HG03354 (cell line): ENCODE measurements around the gene UBR2.
"Not testable (repeated sequence)": the region's sequence is repeated elsewhere in the genome, so short reads cannot be mapped to it uniquely, and the experiment has no call there.

Source experiments
- ATAC-seq: cut with Tn5 transposase; IDR thresholded peaks from one replicate; pipeline ENCODE4 v1.9.1; 2021; ENCODE audit warnings: mild to moderate bottlenecking; ENCODE audit not compliant: unreplicated experiment, poor library complexity, severe bottlenecking

Gene UBR2

GRCh38 chr6:42679358-42679757 is 115.5 kb downstream of the UBR2 start:
- ATAC-seq: no peak

- no peak for ATAC-seq
These were observed 124.5 kb downstream of the UBR2 start for GRCh38 chr6:42688281-42688680.

- no peak for ATAC-seq
These were observed 125.5 kb downstream of the UBR2 start for GRCh38 chr6:42689371-42689770.

- no peak for ATAC-seq
These were observed 126.4 kb downstream of the UBR2 start for GRCh38 chr6:42690151-42690702.

- no peak for ATAC-seq
These were observed 127.0 kb downstream of the UBR2 start for GRCh38 chr6:42690872-42691271.

GRCh38 chr6:42692137-42692911 is 128.5 kb downstream of the UBR2 start:
- ATAC-seq: no peak

GRCh38 chr6:42693725-42694323 is 130.0 kb downstream of the UBR2 start:
- no peak for ATAC-seq

- no peak for ATAC-seq
These were observed 130.8 kb downstream of the UBR2 start for GRCh38 chr6:42694586-42694985.

- ATAC-seq: no peak
These were observed 132.9 kb downstream of the UBR2 start for GRCh38 chr6:42696526-42697267.

GRCh38 chr6:42697268-42697655 is 133.4 kb downstream of the UBR2 start:
- ATAC-seq: no peak

- ATAC-seq: no peak
These were observed 134.4 kb downstream of the UBR2 start for GRCh38 chr6:42698217-42698616.

GRCh38 chr6:42702200-42702599 is 138.4 kb downstream of the UBR2 start:
- ATAC-seq: no peak

- not testable (repeated sequence) for ATAC-seq
These were observed 139.0 kb downstream of the UBR2 start for GRCh38 chr6:42702786-42703185.

GRCh38 chr6:42704251-42704936 is 140.6 kb downstream of the UBR2 start:
- no peak for ATAC-seq

- ATAC-seq: no peak
These were observed 141.1 kb downstream of the UBR2 start for GRCh38 chr6:42704937-42705374.

GRCh38 chr6:42707595-42707994 is 143.8 kb downstream of the UBR2 start:
- ATAC-seq: no peak

GRCh38 chr6:42708096-42708495 is 144.3 kb downstream of the UBR2 start:
- ATAC-seq: no peak

GRCh38 chr6:42709871-42710270 is 146.0 kb downstream of the UBR2 start:
- no peak for ATAC-seq

GRCh38 chr6:42710316-42710715 is 146.5 kb downstream of the UBR2 start:
- ATAC-seq: no peak

GRCh38 chr6:42711930-42712329 is 148.1 kb downstream of the UBR2 start:
- no peak for ATAC-seq
